ENCODE results near the gene STK32C. TPM values are rescaled to one million over a fixed set of nuclear protein-coding genes. Genes with fewer than 3 reads are reported as not detected.

Gene STK32C
- total RNA-seq, 1 donor from 2014 or later: 13.6 TPM

GRCh38 chr10:132249824-132250375 lies 57.9 kb downstream of the STK32C start:
- peaks cover 6% of the 10 kb centered on the region for H3K36me3 Mint-ChIP-seq (ENCODE audit: low read depth, unreplicated experiment)
- DNase-seq (ENCODE audit: low read depth) (no peak), FAIRE-seq (no peak)
- Histone ChIP-seq H3K9ac (ENCODE audit: low read length) (no peak overlapping the region), H3K79me2 (ENCODE audit: insufficient read depth, low read length) (no peaks in the 10 kb centered on the region), H3K36me3 (ENCODE audit: insufficient read depth, low read length) (no peaks in the 10 kb centered on the region), H3K4me2 (ENCODE audit: low read length) (no peak overlapping the region), H3K9me3 (ENCODE audit: insufficient read depth, low read depth, low read length) (no peaks in the 10 kb centered on the region), H3K27ac (ENCODE audit: low read depth, low read length) (no peak overlapping the region), H4K20me1 (ENCODE audit: insufficient read depth, low read length) (no peaks in the 10 kb centered on the region), H3K4me3 (ENCODE audit: insufficient read depth, low read depth, low read length) (no peak overlapping the region), H3K4me1 (ENCODE audit: insufficient read depth, low read length) (no peaks in the 10 kb centered on the region), H2AFZ (ENCODE audit: low read depth, low read length) (no peak overlapping the region), H3K27me3 (ENCODE audit: insufficient read depth, low read length) (no peaks in the 10 kb centered on the region)
- TF ChIP-seq CTCF (IDR thresholded peaks at IDR 0.05; ENCODE audit: insufficient read depth, low read depth, low read length) (no peak), EZH2 (IDR thresholded peaks at IDR 0.05; ENCODE audit: insufficient read depth, low read length) (no peak)
- no peaks in the 10 kb centered on the region for H3K9me3 Mint-ChIP-seq (ENCODE audit: unreplicated experiment)
- H3K27ac Mint-ChIP-seq (ENCODE audit: unreplicated experiment): no peak overlapping the region
- peaks cover 2% of the 10 kb centered on the region for H3K4me1 Mint-ChIP-seq (ENCODE audit: low read depth, unreplicated experiment)
- H3K4me3 Mint-ChIP-seq (ENCODE audit: unreplicated experiment): no peak overlapping the region
- peaks cover 15% of the 10 kb centered on the region for H3K27me3 Mint-ChIP-seq (ENCODE audit: low read depth, unreplicated experiment)

- no peaks in the 10 kb centered on the region for H3K9me3 ChIP-seq (ENCODE audit: insufficient read depth, low read depth, low read length)
- H3K27me3 ChIP-seq (ENCODE audit: insufficient read depth, low read length): no peaks in the 10 kb centered on the region
- peaks cover 6% of the 10 kb centered on the region for H3K36me3 Mint-ChIP-seq (ENCODE audit: low read depth, unreplicated experiment)
- TF ChIP-seq CTCF (IDR thresholded peaks at IDR 0.05; ENCODE audit: insufficient read depth, low read depth, low read length) (no peak), EZH2 (IDR thresholded peaks at IDR 0.05; ENCODE audit: insufficient read depth, low read length) (no peak)
- no peak overlapping the region for H3K9ac ChIP-seq (ENCODE audit: low read length)
- no peak overlapping the region for H2AFZ ChIP-seq (ENCODE audit: low read depth, low read length)
- H3K4me2 ChIP-seq (ENCODE audit: low read length): no peak overlapping the region
- no peaks in the 10 kb centered on the region for H3K9me3 Mint-ChIP-seq (ENCODE audit: unreplicated experiment)
- FAIRE-seq (no peak), DNase-seq (ENCODE audit: low read depth) (no peak)
- H3K79me2 ChIP-seq (ENCODE audit: insufficient read depth, low read length): no peaks in the 10 kb centered on the region
- H3K27me3 Mint-ChIP-seq (ENCODE audit: low read depth, unreplicated experiment): peaks cover 15% of the 10 kb centered on the region
- no peaks in the 10 kb centered on the region for H3K4me1 ChIP-seq (ENCODE audit: insufficient read depth, low read length)
- peaks cover 2% of the 10 kb centered on the region for H3K4me1 Mint-ChIP-seq (ENCODE audit: low read depth, unreplicated experiment)
- no peaks in the 10 kb centered on the region for H4K20me1 ChIP-seq (ENCODE audit: insufficient read depth, low read length)
- no peak overlapping the region for H3K4me3 ChIP-seq (ENCODE audit: insufficient read depth, low read depth, low read length)
- no peak overlapping the region for H3K27ac ChIP-seq (ENCODE audit: low read depth, low read length)
- H3K4me3 Mint-ChIP-seq (ENCODE audit: unreplicated experiment): no peak overlapping the region
- H3K27ac Mint-ChIP-seq (ENCODE audit: unreplicated experiment): no peak overlapping the region
- no peaks in the 10 kb centered on the region for H3K36me3 ChIP-seq (ENCODE audit: insufficient read depth, low read length)
Observed at GRCh38 chr10:132249226-132249724, 58.5 kb downstream of the STK32C start.
